Esophagus squamous epithelium (tissue), 4 donors: ENCODE results near the gene RMND5B.

Experiments used
- POLR2A ChIP-seq, 4 donors: fragments of 450-650 bp; IDR thresholded peaks; one replicate each; pipeline ENCODE4 v1.6.1; 2017; ENCODE audit warnings: antibody characterized with exemption in 4 of 4, mild to moderate bottlenecking in 4 of 4, moderate library complexity in 3 of 4
- TF ChIP-seq, protein P1 (sequence below), 6 experiments: fragments of 450-650 bp in 4 of 6; fragments of 200-600 bp in 2 of 6; sonication (generic) in 2 of 6; IDR thresholded peaks; one replicate each; pipeline ENCODE4 v1.5.1; 2016 to 2019; ENCODE audit warnings: antibody characterized with exemption in 6 of 6, mild to moderate bottlenecking in 4 of 6, moderate library complexity in 4 of 6

DNA sequence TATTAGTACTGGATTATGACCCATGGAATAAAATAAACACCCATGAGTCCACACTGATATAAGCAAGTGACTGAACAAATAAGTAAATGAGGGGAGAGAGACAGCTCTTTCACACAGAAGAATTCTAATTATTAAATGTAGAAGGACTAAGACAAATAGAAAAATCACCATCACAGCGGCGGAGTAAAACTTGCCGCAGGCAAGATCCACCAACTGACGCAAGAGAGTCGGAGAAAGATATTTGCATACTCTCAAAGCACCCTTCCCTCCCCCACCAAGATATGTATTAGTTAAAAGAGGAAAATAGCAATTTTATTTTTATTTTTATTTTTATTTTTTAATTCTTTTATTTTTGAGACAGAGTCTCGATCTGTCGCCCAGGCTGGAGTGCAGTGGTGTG lies 32.1 kb upstream of the RMND5B start:
- TF ChIP-seq, protein P1, sequence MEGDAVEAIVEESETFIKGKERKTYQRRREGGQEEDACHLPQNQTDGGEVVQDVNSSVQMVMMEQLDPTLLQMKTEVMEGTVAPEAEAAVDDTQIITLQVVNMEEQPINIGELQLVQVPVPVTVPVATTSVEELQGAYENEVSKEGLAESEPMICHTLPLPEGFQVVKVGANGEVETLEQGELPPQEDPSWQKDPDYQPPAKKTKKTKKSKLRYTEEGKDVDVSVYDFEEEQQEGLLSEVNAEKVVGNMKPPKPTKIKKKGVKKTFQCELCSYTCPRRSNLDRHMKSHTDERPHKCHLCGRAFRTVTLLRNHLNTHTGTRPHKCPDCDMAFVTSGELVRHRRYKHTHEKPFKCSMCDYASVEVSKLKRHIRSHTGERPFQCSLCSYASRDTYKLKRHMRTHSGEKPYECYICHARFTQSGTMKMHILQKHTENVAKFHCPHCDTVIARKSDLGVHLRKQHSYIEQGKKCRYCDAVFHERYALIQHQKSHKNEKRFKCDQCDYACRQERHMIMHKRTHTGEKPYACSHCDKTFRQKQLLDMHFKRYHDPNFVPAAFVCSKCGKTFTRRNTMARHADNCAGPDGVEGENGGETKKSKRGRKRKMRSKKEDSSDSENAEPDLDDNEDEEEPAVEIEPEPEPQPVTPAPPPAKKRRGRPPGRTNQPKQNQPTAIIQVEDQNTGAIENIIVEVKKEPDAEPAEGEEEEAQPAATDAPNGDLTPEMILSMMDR (IDR thresholded peaks at IDR 0.05): no peak
- no peak for TF ChIP-seq POLR2A (IDR thresholded peaks at IDR 0.05)
